GM21737 (cell line): ENCODE measurements around the gene PRKN.

Experiments
- ATAC-seq: cut with Tn5 transposase; IDR thresholded peaks from one replicate; pipeline ENCODE4 v1.9.1; 2021; ENCODE audit warnings: mild to moderate bottlenecking, moderate library complexity; ENCODE audit not compliant: unreplicated experiment

The PRKN gene

DNA sequence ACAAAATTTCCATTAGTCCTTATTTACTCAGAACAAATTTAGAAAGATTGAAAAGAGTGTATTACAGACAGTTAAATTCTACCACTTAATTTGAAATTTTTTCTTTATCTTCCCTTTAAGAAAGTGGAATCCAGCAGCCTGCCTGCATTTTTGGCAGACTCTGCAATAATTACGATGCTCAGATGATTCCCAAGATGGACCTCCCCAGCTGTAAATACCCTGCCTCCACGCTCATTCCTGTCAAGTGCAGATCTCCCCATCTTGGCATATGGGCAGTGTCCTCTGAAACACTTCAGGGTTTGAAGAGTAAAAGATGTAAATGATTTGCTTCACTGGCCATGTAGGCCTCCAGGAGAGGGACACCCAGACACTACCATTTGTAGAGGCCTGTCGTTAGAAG, 471.2 kb downstream of the PRKN start:
- no peak for ATAC-seq

GRCh38 chr6:162251257-162251656, 476.3 kb downstream of the PRKN start:
- ATAC-seq: no peak

DNA sequence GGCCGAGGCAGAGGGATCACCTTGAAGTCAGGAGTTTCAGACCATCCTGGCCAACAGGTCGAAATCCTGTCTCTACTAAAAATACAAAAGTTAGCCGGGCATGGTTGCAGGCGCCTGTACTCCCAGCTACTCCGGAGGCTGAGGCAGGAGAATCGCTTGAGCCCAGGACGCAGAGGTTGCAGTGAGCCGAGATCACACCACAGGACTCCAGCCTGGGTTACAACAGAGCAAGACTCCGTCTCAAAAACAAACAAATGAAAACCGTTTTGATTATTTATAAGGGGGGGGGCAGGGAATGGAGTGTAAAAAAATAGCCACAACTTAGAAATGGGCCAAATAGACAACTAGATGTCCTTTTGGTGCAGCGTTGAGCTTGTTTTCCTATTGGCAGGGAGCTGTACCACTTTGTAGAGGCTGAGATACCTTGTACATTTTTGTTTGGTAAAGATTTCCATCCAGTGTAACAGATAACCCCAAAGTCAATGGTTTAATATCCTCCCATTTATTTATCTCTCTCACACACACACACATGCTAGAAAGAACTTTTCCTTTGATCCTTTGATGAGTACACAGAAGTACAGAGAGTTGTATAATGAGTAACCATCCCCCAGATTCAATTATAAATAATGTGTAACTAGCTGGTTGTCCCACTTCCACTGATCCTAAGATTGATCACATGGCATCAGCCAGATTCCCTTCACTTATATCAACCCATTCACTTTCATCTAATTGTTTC, 477.5 kb downstream of the PRKN start:
- ATAC-seq: no peak

- no peak for ATAC-seq
Observed at GRCh38 chr6:162245830-162246420, 481.6 kb downstream of the PRKN start.

- no peak for ATAC-seq
Observed at GRCh38 chr6:162244031-162244430, 483.5 kb downstream of the PRKN start.

DNA sequence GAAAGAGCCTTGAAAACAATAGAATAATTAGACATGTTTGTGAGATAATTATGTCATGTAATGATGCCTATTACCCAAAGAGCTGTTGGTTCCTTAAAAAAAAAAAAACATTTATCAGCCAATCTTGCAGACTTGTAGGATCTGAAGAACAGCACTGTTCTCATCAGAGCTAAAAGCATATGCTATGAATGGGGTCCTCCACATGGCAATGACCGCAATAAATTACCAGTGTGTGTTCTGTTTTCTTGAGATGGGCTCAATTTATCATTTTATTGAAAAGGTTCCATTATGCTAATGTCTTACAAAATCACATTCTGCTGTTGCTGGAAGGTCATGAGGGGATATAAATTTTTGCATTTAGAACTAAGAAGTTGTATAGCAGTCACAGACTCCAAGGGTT, 484.7 kb downstream of the PRKN start:
- ATAC-seq: no peak

GRCh38 chr6:162239330-162239729, 488.2 kb downstream of the PRKN start:
- ATAC-seq: no peak

GRCh38 chr6:162238675-162239074, 488.9 kb downstream of the PRKN start:
- no peak for ATAC-seq

DNA sequence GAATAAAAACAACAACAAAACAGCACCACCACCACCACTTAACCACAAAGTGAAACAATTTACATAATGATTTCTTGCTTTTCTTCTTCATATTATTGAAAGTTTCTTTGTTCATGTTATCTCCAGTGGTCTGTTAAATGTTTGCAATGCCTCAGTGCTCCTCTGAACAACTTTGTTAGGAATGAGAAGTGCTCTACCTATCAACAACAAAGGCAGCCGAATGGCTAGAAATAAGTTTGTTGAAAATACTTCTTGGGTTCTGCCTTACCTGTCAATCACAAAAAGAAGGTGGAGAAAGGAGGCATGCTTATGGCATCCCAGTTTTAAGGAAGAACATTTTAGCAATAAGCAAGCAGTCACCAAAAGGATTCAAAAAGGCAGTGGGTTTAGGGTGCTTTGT, 490.2 kb downstream of the PRKN start:
- no peak for ATAC-seq

- ATAC-seq: no peak
Observed at GRCh38 chr6:162234631-162235030, 492.9 kb downstream of the PRKN start.

DNA sequence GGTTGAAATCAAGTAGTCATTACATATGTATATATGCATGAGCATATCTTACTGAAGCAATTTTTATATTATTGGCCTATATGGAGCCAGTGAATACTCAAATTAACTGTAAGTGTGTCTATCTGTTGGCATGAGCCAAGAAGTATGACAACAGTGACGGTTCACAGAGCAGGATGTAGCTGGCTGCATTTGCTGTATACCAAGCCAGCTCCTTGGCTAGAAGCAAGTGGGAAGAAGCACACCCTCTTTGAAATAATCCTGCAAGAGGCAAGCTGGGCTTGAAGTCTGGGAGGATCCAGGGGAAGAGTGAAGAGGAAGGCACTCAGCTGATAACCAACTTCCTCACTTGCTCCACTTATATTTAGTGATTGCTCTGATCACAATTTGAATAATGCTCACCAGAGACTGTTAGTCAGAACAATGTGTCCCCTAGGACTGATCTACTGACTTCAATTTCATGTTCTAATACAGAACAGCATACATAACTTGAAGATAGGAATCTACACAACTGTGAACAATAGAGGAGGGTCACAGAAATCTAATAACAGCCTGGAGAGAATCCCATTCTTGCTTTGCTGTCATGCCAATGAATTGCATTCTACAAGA, 497.3 kb downstream of the PRKN start:
- ATAC-seq: no peak

DNA sequence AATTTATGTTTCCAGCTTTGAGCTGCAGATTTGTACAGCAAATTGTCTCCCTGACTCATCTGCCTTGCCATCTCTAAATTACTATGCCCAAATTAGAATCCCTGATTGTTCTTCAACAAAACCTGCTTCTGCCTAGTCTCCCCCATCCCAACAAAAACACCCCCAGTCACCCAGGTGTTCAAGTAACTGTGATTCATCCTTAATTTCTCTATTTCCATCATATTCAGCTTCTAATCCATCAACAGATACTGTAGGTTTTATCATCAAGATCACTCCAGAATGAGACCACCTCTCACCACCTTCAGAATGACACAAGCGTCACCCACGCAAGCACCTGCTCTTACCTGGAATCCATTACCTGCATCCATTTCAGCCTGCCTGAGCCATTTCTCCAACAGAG, 498.5 kb downstream of the PRKN start:
- no peak for ATAC-seq

DNA sequence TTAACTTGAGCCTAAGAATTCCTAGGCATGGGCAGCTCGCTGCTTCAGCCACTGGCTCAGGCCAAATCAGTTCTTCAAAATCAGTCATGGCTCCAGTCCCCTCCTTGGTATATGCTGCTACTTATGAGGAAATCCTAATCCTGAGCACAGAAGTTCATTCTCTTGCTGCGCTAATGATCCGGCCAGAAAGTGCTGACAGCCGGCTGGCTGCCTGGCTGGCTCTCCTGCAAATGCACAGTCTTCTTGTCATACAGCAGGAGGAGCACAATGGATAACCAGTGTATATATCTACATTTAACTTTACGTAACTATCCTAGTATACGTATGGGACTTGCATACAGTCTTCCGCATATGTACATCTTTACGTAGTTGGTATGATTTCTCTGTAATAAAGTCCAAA, 500.8 kb downstream of the PRKN start:
- ATAC-seq: no peak

DNA sequence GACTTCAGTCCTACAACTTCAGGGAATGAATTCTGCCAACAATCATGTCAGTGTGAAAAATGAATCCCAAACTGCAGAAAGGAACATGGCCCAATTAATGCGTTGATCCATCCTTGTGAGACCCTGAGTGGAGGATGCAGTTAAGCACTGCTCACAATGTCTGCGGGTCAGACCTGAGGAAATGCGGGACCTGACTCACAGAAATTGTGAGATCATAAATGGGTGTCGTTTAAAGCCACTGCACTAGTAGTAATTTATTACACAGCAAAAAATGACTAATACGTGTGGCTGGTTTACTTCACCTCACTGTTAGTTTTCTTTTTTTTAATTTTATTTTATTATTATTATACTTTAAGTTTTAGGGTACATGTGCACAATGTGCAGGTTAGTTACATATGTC, 505.0 kb downstream of the PRKN start:
- no peak for ATAC-seq

- ATAC-seq: no peak
Observed at GRCh38 chr6:162220876-162221275, 506.7 kb downstream of the PRKN start.

GRCh38 chr6:162219266-162219665, 508.3 kb downstream of the PRKN start:
- ATAC-seq: no peak

- no peak for ATAC-seq
Observed at GRCh38 chr6:162217811-162218493, 509.6 kb downstream of the PRKN start.

DNA sequence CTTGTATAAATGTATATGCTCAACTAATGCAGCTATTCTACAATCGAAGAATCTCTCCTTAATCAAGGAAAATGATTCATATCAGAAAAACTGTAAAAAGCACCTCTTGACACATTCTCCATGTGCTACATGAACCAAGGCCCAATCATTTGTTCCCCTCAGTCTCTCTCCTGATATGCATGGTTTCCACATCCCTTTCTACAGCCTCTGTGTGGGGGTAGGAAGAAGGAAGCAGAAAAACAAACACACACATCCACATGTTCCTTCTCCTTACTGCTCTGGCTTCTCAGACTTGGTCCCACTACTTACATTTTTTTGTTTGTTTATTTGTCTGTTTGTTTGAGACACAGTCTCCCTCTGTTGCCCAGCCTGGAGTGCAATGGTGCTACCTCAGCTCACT, 510.5 kb downstream of the PRKN start:
- ATAC-seq: no peak

- no peak for ATAC-seq
Observed at GRCh38 chr6:162211777-162212176, 515.8 kb downstream of the PRKN start.

- no peak for ATAC-seq
Observed at GRCh38 chr6:162211022-162211421, 516.5 kb downstream of the PRKN start.

GRCh38 chr6:162203287-162203686, 524.3 kb downstream of the PRKN start:
- no peak for ATAC-seq
